Measurements from ENCODE around the gene TEC.

- peak in 3 of 7 experiments; percentile 6 to 23 (median 17) for TF ChIP-seq CTCF (IDR thresholded peaks at IDR 0.05)
- peak; percentile 77 to 90 (median 87) for TF ChIP-seq POLR2A (IDR thresholded peaks at IDR 0.05)
These were observed at the start of gene TEC for GRCh38 chr4:48268956-48269860.
